Activated CD8-positive, alpha-beta memory T cell treated with anti-CD3 and anti-CD28 coated beads, Interleukin-2, amount 10 ng/mL, durations not matched to agents 7 days and 5 days (primary cell): ENCODE measurements around the gene HFE. TPM values are rescaled to one million over a fixed set of nuclear protein-coding genes. Genes with fewer than 3 reads are reported as not detected.
"Not testable (repeated sequence)": the region's sequence is repeated elsewhere in the genome, so short reads cannot be mapped to it uniquely, and the experiment has no call there.

Experiments
- ATAC-seq: fragments of 150-1000 bp; cut with Tn5 transposase; one replicate; pipeline ENCODE4 v1.10.0; 2021; ENCODE audit warnings: moderate library complexity
- CTCF ChIA-PET: fragments of 350-600 bp; sonication (Branson Sonifier 250); formaldehyde crosslinking; loops from one replicate; lab custom pipeline; 2021; ENCODE audit warnings: antibody characterized with exemption; lab: Charles Lee
- DNase-seq: peaks from one replicate; pipeline ENCODE4 v3.0.0-alpha.2; 2020
- H3K27ac Mint-ChIP-seq: one replicate; pipeline ENCODE4 v1.8.0; 2021; ENCODE audit warnings: mild to moderate bottlenecking, mixed read lengths
- H3K27me3 Mint-ChIP-seq: one replicate; pipeline ENCODE4 v1.8.0; 2021; ENCODE audit warnings: mixed read lengths
- H3K36me3 Mint-ChIP-seq: one replicate; pipeline ENCODE4 v1.8.0; 2021; ENCODE audit warnings: mild to moderate bottlenecking, mixed read lengths
- H3K4me1 Mint-ChIP-seq: one replicate; pipeline ENCODE4 v1.8.0; 2021; ENCODE audit warnings: mixed read lengths
- H3K4me3 Mint-ChIP-seq: one replicate; pipeline ENCODE4 v1.8.0; 2021; ENCODE audit warnings: mild to moderate bottlenecking, moderate library complexity, mixed read lengths
- H3K9me3 Mint-ChIP-seq: one replicate; pipeline ENCODE4 v1.8.0; 2022; ENCODE audit warnings: low read depth, mixed read lengths
- total RNA-seq, 2 experiments: library from RNA; stranded (reverse); gene quantifications; one replicate each; pipeline ENCODE4 v1.2.3, GENCODE V29; 2021

Gene HFE
- total RNA-seq, 2 experiments from 2014 or later, result 1.6 to 3.4 TPM

DNA sequence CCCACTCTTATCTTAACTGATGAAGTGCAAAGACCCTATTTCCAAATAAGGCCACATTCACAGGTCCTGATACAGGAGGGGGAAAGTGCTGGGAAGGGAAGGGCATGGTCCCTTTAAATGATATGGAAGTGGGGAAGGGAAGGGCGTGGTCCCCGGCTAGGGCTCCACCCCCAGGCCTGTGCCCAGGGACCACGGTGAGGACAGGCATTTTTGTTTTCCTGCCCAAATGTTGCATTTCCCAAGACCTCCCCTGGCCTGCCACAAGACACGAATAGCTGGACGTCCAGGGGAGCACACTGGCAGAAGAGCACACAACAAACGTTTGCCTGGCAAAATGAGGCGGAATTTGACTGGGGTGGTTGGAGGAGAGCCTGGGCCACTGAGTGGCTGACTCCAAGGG is 16.1 kb upstream of the HFE start:
- ATAC-seq (no peak), DNase-seq (no peak)
- Mint-ChIP-seq H3K27me3 (peaks cover 15% of the 10 kb centered on the region), H3K4me3 (no peak overlapping the region), H3K9me3 (no peaks in the 10 kb centered on the region), H3K27ac (no peak overlapping the region), H3K4me1 (peaks cover 1% of the 10 kb centered on the region), H3K36me3 (no peaks in the 10 kb centered on the region)
- CTCF ChIA-PET, result interaction anchor here (19.6 kb wide), 1 partner anchor 24 kb away, joined by 566 read pairs; the partner anchor contains the start of gene HFE

DNA sequence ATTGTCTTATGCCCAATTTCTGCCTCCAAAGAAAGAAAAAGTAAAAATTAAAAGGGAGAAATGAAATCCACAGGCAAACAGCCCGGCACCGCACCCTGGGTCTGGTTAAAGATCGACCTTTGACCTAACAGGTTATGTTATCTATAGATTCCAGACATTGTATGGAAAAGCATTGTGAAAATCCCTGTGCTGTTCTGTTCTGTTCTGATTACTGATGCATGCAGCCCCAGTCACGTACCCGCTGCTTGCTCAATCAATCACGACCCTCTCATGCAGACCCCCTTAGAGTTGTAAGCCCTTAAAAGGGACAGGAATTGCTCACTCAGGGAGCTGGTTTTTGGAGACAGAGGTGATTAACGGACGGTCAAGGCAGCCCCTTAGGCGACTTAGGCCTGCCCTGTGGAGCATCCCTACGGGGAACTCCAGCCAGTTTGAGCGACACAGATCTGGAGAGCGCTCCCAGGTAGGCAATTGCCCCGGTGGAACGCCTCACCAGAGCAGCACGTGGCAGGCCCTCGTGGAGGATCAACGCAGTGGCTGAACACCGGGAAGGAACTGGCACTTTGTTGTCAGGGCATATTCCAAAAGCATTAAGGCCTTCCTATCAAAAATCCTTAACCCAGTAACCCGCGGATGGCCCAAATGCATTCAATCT is 12.0 kb upstream of the HFE start:
- no peak overlapping the region for H3K27ac Mint-ChIP-seq
- no peaks in the 10 kb centered on the region for H3K4me1 Mint-ChIP-seq
- no peak for ATAC-seq
- no peaks in the 10 kb centered on the region for H3K36me3 Mint-ChIP-seq
- no peak for DNase-seq
- H3K4me3 Mint-ChIP-seq, result no peak overlapping the region
- peaks cover 6% of the 10 kb centered on the region for H3K27me3 Mint-ChIP-seq
- H3K9me3 Mint-ChIP-seq, result no peaks in the 10 kb centered on the region
- CTCF ChIA-PET, result no interaction called here

DNA sequence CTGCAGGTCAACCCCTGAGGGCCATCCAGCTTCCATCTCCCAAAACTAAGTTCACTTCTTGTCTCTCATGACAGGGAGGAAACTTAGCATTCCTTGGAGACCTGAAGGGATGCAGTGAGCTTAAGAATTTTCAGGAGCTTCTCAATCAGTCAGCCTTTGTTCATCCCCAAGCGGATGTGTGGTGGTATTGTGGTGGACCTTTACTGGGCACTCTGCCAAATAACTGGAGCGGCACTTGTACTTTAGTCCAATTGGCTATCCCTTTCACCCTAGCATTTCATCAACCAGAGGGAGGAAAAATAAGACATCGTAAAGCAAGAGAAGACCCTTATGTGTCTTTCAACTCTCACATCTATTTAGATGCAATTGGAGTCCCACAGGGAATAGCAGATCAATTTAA is 9.2 kb upstream of the HFE start:
- H3K4me1 Mint-ChIP-seq, H3K9me3 Mint-ChIP-seq, H3K27ac Mint-ChIP-seq: not testable (repeated sequence)

DNA sequence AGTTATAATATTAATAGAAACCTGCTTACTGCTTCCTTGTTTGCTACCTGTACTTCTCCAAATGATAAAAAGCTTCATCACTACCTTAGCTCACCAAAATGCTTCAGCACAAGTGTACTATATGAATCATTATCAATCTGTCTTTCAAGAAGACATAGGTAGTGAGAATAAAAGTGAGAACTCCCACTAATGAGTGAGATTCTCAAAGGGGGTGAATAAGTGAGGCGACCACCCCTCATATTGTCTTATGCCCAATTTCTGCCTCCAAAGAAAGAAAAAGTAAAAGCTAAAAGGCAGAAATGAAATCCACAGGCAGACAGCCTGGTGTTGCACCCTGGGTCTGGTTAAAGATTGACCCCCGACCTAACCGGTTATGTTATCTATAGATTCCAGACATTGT is 6.1 kb upstream of the HFE start:
- not testable (repeated sequence) for H3K9me3 Mint-ChIP-seq, ATAC-seq, H3K4me1 Mint-ChIP-seq, H3K27ac Mint-ChIP-seq, H3K4me3 Mint-ChIP-seq, H3K36me3 Mint-ChIP-seq, DNase-seq
- H3K27me3 Mint-ChIP-seq, result peaks cover 14% of the 10 kb centered on the region
- CTCF ChIA-PET, result interaction anchor here (2.6 to 3.2 kb wide), 2 partner anchors 16 to 18 kb away, joined by 12 to 13 read pairs; no protein-coding TSS in a partner anchor

More for the DNA sequence above, 9.2 kb upstream of the HFE start:
- DNase-seq, H3K36me3 Mint-ChIP-seq, ATAC-seq, H3K27me3 Mint-ChIP-seq, H3K4me3 Mint-ChIP-seq: not testable (repeated sequence)
- CTCF ChIA-PET, result interaction anchor here (1.0 to 1.5 kb wide), 2 partner anchors 12 to 19 kb away, joined by 3 to 4 read pairs; no protein-coding TSS in a partner anchor

DNA sequence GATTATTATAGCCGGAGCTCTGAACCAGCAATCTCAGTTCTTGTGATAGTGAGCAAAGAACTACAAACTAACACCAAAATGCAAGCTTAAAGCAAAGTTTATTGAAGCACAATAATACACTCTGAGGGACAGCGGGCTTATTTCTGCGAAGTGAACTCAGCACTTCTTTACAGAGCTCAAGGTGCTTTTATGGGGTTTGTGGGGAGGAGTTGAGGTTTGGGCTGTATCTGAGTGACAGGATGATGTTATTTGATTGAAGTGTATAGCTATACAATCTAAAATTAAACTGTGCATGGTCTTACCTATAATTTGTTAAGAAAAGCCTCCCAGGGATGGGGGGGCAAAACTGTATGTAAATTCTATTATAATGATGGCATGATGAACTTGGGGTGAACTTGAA is 1.0 kb upstream of the HFE start:
- CTCF ChIA-PET, result interaction anchor here (1.6 to 19.9 kb wide), 3 partner anchors 11 to 33 kb away, joined by 4 to 566 read pairs (median 52); a partner anchor contains a TSS
- Mint-ChIP-seq H3K27ac (peak overlapping the region; percentile 40), H3K36me3 (peaks cover 3% of the 10 kb centered on the region), H3K9me3 (no peaks in the 10 kb centered on the region), H3K27me3 (peaks cover 10% of the 10 kb centered on the region), H3K4me3 (peak overlapping the region; percentile 49), H3K4me1 (peaks cover 30% of the 10 kb centered on the region)
- DNase-seq (peak; percentile 74), ATAC-seq (peak; percentile 82)

GRCh38 chr6:26088344-26088743 is 1.1 kb downstream of the HFE start:
- no peak for DNase-seq
- H3K36me3 Mint-ChIP-seq, result peaks cover 3% of the 10 kb centered on the region
- peak overlapping the region; percentile 82 for H3K4me3 Mint-ChIP-seq
- peak overlapping the region; percentile 78 for H3K27ac Mint-ChIP-seq
- H3K9me3 Mint-ChIP-seq, result no peaks in the 10 kb centered on the region
- peaks cover 7% of the 10 kb centered on the region for H3K27me3 Mint-ChIP-seq
- ATAC-seq, result no peak
- H3K4me1 Mint-ChIP-seq, result peaks cover 39% of the 10 kb centered on the region
- CTCF ChIA-PET, result interaction anchor here (0.8 to 19.9 kb wide), 4 partner anchors 9 to 62 kb away, joined by 3 to 566 read pairs (median 28); a partner anchor contains a TSS

GRCh38 chr6:26089272-26089671 is 2.0 kb downstream of the HFE start:
- H3K4me3 Mint-ChIP-seq, result no peak overlapping the region
- no peak for DNase-seq
- no peaks in the 10 kb centered on the region for H3K9me3 Mint-ChIP-seq
- ATAC-seq, result no peak
- CTCF ChIA-PET, result interaction anchor here (4.9 to 19.9 kb wide), 2 partner anchors 8 to 24 kb away, joined by 52 to 566 read pairs; a partner anchor contains a TSS
- H3K4me1 Mint-ChIP-seq, result peaks cover 40% of the 10 kb centered on the region
- H3K36me3 Mint-ChIP-seq, result peaks cover 3% of the 10 kb centered on the region
- peaks cover 7% of the 10 kb centered on the region for H3K27me3 Mint-ChIP-seq
- peak overlapping the region; percentile 20 for H3K27ac Mint-ChIP-seq

DNA sequence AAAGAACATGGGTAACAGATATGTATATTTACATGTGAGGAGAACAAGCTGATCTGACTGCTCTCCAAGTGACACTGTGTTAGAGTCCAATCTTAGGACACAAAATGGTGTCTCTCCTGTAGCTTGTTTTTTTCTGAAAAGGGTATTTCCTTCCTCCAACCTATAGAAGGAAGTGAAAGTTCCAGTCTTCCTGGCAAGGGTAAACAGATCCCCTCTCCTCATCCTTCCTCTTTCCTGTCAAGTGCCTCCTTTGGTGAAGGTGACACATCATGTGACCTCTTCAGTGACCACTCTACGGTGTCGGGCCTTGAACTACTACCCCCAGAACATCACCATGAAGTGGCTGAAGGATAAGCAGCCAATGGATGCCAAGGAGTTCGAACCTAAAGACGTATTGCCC is 5.2 kb downstream of the HFE start:
- Mint-ChIP-seq H3K4me1 (peaks cover 31% of the 10 kb centered on the region), H3K9me3 (no peaks in the 10 kb centered on the region), H3K27me3 (peaks cover 2% of the 10 kb centered on the region), H3K36me3 (peaks cover 3% of the 10 kb centered on the region), H3K27ac (no peak overlapping the region), H3K4me3 (no peak overlapping the region)
- CTCF ChIA-PET, result interaction anchor here (0.5 to 19.9 kb wide), 4 partner anchors 12 to 174 kb away, joined by 3 to 566 read pairs (median 4); a partner anchor contains a TSS
- no peak for ATAC-seq
- no peak for DNase-seq

DNA sequence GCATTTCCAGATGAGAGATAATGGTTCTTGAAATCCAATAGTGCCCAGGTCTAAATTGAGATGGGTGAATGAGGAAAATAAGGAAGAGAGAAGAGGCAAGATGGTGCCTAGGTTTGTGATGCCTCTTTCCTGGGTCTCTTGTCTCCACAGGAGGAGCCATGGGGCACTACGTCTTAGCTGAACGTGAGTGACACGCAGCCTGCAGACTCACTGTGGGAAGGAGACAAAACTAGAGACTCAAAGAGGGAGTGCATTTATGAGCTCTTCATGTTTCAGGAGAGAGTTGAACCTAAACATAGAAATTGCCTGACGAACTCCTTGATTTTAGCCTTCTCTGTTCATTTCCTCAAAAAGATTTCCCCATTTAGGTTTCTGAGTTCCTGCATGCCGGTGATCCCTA is 6.8 kb downstream of the HFE start:
- Mint-ChIP-seq H3K4me3 (no peak overlapping the region), H3K27me3 (peaks cover 8% of the 10 kb centered on the region), H3K27ac (no peak overlapping the region), H3K9me3 (no peaks in the 10 kb centered on the region), H3K36me3 (peaks cover 3% of the 10 kb centered on the region), H3K4me1 (peaks cover 20% of the 10 kb centered on the region)
- CTCF ChIA-PET, result interaction anchor here (19.9 kb wide), 1 partner anchor 29 kb away, joined by 566 read pairs; a partner anchor contains a TSS
- no peak for DNase-seq
- no peak for ATAC-seq

DNA sequence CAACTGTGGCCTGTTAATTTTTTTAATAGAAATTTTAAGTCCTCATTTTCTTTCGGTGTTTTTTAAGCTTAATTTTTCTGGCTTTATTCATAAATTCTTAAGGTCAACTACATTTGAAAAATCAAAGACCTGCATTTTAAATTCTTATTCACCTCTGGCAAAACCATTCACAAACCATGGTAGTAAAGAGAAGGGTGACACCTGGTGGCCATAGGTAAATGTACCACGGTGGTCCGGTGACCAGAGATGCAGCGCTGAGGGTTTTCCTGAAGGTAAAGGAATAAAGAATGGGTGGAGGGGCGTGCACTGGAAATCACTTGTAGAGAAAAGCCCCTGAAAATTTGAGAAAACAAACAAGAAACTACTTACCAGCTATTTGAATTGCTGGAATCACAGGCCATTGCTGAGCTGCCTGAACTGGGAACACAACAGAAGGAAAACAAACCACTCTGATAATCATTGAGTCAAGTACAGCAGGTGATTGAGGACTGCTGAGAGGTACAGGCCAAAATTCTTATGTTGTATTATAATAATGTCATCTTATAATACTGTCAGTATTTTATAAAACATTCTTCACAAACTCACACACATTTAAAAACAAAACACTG is 10.1 kb downstream of the HFE start:
- DNase-seq, result peak; percentile 73
- Mint-ChIP-seq H3K4me3 (no peak overlapping the region), H3K4me1 (peaks cover 9% of the 10 kb centered on the region), H3K36me3 (no peaks in the 10 kb centered on the region), H3K27me3 (peaks cover 8% of the 10 kb centered on the region), H3K9me3 (no peaks in the 10 kb centered on the region), H3K27ac (no peak overlapping the region)
- CTCF ChIA-PET, result interaction anchor here (0.6 to 19.9 kb wide), 13 partner anchors 10 to 75 kb away, joined by 3 to 566 read pairs (median 4); partner anchors contain the start of gene HFE
- peak; percentile 90 for ATAC-seq

DNA sequence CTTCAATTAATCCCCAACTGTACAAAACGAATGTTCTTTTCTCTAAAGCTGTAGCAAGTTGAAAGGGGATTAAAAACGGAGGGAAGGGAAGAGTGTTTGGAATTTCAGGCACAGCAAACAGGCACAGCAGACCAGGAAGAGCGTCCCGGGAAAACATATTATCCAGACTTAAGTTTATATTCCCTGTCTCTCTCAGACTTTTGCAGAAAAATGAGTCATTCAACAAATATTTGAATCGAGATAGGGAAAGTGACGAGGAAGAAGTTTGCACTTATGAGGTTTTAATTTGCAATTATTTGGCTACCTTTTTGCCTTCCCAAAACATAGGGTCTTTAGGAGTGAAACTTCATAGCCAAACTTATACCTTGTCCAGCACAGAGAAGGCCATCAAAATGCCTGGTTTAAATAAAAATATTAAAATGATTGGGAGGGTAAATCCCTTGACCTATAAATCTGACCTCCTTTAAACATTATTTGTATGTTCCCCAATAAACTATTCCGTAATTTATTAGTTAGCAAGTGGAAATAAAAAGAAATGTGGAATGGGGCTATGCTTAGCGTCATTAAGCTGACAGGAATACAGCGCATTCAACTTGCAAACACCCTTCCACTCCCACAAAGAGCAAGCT is 16.0 kb downstream of the HFE start:
- ATAC-seq, result peak; percentile 81
- DNase-seq, result no peak
- Mint-ChIP-seq H3K27me3 (peaks cover 3% of the 10 kb centered on the region), H3K36me3 (peaks cover 2% of the 10 kb centered on the region), H3K4me3 (peak overlapping the region; percentile 72), H3K9me3 (no peaks in the 10 kb centered on the region), H3K27ac (peak overlapping the region; percentile 99), H3K4me1 (peaks cover 17% of the 10 kb centered on the region)
- CTCF ChIA-PET, result interaction anchor here (0.9 to 19.9 kb wide), 7 partner anchors 11 to 58 kb away, joined by 3 to 566 read pairs (median 5); a partner anchor contains a TSS

GRCh38 chr6:26103770-26104456 is 16.7 kb downstream of the HFE start:
- Mint-ChIP-seq H3K9me3 (no peaks in the 10 kb centered on the region), H3K36me3 (peaks cover 2% of the 10 kb centered on the region), H3K27ac (peak overlapping the region; percentile 99), H3K27me3 (peaks cover 3% of the 10 kb centered on the region), H3K4me3 (peak overlapping the region; percentile 72), H3K4me1 (peaks cover 17% of the 10 kb centered on the region)
- DNase-seq (peak; percentile 96), ATAC-seq (peak; percentile 86)
- CTCF ChIA-PET, result interaction anchor here (0.7 to 19.9 kb wide), 11 partner anchors 9 to 67 kb away, joined by 3 to 566 read pairs (median 4); partner anchors contain the start of gene HFE
